Endothelial cell (in vitro differentiated cells): Measurements from ENCODE around the gene DNAH5. TPM values are rescaled to one million over a fixed set of nuclear protein-coding genes. Genes with fewer than 3 reads are reported as not detected.

Experiments
- DNase-seq: peaks from one replicate; pipeline ENCODE4 v3.0.0; 2021; ENCODE audit warnings: low spot score
- H3K27ac Mint-ChIP-seq: one replicate; pipeline ENCODE4 v1.8.0; 2021; ENCODE audit warnings: mixed read lengths, inconsistent platforms; ENCODE audit not compliant: unreplicated experiment
- H3K27me3 Mint-ChIP-seq: one replicate; pipeline ENCODE4 v1.8.0; 2021; ENCODE audit warnings: mild to moderate bottlenecking, moderate library complexity, mixed read lengths, inconsistent platforms; ENCODE audit not compliant: unreplicated experiment
- H3K36me3 Mint-ChIP-seq: one replicate; pipeline ENCODE4 v1.8.0; 2021; ENCODE audit warnings: mild to moderate bottlenecking, low read depth, mixed read lengths, inconsistent platforms; ENCODE audit not compliant: unreplicated experiment
- H3K4me1 Mint-ChIP-seq: one replicate; pipeline ENCODE4 v1.8.0; 2021; ENCODE audit warnings: mild to moderate bottlenecking, mixed read lengths, inconsistent platforms; ENCODE audit not compliant: unreplicated experiment
- H3K4me3 Mint-ChIP-seq: one replicate; pipeline ENCODE4 v1.8.0; 2021; ENCODE audit warnings: mild to moderate bottlenecking, mixed read lengths, inconsistent platforms; ENCODE audit not compliant: unreplicated experiment
- H3K9me3 Mint-ChIP-seq: one replicate; pipeline ENCODE4 v1.8.0; 2021; ENCODE audit warnings: mixed read lengths, inconsistent platforms; ENCODE audit not compliant: unreplicated experiment
- total RNA-seq: library from RNA; stranded (reverse); fragmentation: NEBNext Ultra II Directional; extraction: Animal tissue kit (Norgen Biotek cat#: 25700); gene quantifications from one replicate; pipeline ENCODE4 v1.2.1, GENCODE V29; 2021; ENCODE audit not compliant: unreplicated experiment
- TF ChIP-seq, protein P1 (sequence below): fragments of 200-600 bp; sonication (generic); IDR thresholded peaks from one replicate; pipeline ENCODE4 v1.5.0; 2021; ENCODE audit warnings: antibody characterized with exemption; ENCODE audit not compliant: unreplicated experiment

DNAH5 gene
- total RNA-seq, 1 donor from 2014 or later: 0.80 TPM

DNA sequence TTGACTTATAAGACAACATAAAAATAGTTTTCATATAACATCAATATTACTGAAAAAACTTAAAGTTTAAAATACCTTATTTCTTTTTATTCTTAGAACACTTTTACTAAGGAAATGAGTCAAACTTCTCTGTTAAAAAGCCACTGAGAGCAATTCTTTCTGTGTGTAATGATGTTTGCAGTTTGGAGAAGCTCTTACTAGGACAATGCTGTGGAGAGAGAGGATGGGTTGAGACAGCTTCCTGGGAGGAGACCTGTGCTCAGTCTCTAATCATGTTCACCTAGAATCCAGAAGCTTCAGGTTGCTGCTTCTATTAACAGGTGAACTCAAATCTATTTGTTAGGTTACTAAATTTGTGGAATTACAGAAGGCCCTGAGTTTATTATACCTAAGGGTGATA lies 198.5 kb downstream of the DNAH5 start:
- no peaks in the 10 kb centered on the region for H3K27me3 Mint-ChIP-seq
- DNase-seq: no peak
- no peak overlapping the region for H3K4me3 Mint-ChIP-seq
- TF ChIP-seq, protein P1, sequence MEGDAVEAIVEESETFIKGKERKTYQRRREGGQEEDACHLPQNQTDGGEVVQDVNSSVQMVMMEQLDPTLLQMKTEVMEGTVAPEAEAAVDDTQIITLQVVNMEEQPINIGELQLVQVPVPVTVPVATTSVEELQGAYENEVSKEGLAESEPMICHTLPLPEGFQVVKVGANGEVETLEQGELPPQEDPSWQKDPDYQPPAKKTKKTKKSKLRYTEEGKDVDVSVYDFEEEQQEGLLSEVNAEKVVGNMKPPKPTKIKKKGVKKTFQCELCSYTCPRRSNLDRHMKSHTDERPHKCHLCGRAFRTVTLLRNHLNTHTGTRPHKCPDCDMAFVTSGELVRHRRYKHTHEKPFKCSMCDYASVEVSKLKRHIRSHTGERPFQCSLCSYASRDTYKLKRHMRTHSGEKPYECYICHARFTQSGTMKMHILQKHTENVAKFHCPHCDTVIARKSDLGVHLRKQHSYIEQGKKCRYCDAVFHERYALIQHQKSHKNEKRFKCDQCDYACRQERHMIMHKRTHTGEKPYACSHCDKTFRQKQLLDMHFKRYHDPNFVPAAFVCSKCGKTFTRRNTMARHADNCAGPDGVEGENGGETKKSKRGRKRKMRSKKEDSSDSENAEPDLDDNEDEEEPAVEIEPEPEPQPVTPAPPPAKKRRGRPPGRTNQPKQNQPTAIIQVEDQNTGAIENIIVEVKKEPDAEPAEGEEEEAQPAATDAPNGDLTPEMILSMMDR: no peak
- H3K36me3 Mint-ChIP-seq: no peaks in the 10 kb centered on the region
- H3K9me3 Mint-ChIP-seq: no peaks in the 10 kb centered on the region
- H3K4me1 Mint-ChIP-seq: peaks cover 6% of the 10 kb centered on the region
- H3K27ac Mint-ChIP-seq: no peak overlapping the region

DNA sequence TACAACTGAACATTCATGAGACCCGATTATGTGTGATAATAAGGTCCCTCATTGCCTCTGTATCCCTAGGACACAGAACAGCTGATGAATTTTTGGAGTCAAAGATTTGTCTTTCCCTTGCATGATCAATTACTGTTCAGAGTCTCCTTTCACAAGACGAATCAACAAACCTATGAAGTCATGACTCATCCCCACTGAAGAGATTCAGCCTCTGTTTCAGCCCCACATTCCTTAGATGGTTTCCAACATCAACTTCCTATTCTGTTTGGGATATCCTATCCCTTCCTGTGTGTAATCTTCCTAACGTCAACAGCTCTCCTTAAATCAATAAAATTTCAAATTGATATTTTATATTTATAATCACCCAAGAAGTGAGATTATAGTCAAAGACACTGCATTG lies 199.0 kb downstream of the DNAH5 start:
- DNase-seq: no peak
- H3K4me3 Mint-ChIP-seq: no peak overlapping the region
- no peaks in the 10 kb centered on the region for H3K36me3 Mint-ChIP-seq
- H3K9me3 Mint-ChIP-seq: no peaks in the 10 kb centered on the region
- peaks cover 6% of the 10 kb centered on the region for H3K4me1 Mint-ChIP-seq
- TF ChIP-seq, protein P1: no peak
- H3K27me3 Mint-ChIP-seq: no peaks in the 10 kb centered on the region
- no peak overlapping the region for H3K27ac Mint-ChIP-seq

DNA sequence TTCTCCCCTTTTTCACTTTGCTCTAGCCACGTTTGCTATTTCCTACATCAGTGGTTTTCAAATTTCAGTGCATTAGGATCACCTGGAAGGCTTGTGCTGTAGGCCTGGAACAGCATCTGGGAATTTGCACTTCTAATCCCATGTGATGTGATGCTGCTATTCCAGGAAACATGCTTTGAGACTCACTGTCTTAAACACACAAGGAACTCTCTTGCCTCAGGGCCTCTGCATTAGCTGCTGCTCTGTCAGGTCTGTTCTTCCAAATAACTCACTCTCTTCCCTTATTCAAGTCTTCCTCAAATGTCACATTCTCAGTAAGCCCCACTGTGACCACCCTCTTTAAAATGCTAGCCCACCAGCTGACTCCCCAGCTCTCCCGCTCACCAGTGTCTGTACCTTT lies 204.0 kb downstream of the DNAH5 start:
- Mint-ChIP-seq H3K27ac (no peak overlapping the region), H3K36me3 (no peaks in the 10 kb centered on the region), H3K9me3 (no peaks in the 10 kb centered on the region), H3K4me3 (no peak overlapping the region), H3K27me3 (no peaks in the 10 kb centered on the region), H3K4me1 (peaks cover 2% of the 10 kb centered on the region)
- DNase-seq: no peak
- TF ChIP-seq, protein P1: no peak

DNA sequence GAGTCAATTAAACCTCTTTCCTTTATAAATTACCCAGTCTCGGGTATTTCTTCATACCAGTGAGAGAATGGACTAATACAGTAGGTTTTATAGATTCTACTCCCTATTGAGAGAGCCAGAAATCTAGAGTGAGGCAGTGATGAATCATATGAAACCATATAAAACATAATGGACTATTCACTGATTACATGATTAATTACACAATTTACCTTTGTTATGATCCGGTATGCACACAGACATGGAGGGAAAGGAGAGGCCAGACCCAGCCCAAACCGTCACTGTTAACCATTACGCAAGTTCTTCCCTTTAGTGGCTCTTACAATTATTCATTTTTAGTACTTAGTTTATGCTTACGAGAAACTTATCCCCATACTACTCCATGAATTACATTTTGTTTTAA lies 205.0 kb downstream of the DNAH5 start:
- TF ChIP-seq, protein P1: no peak
- Mint-ChIP-seq H3K27ac (no peak overlapping the region), H3K36me3 (no peaks in the 10 kb centered on the region), H3K9me3 (no peaks in the 10 kb centered on the region), H3K27me3 (no peaks in the 10 kb centered on the region), H3K4me3 (no peak overlapping the region), H3K4me1 (no peaks in the 10 kb centered on the region)
- no peak for DNase-seq

DNA sequence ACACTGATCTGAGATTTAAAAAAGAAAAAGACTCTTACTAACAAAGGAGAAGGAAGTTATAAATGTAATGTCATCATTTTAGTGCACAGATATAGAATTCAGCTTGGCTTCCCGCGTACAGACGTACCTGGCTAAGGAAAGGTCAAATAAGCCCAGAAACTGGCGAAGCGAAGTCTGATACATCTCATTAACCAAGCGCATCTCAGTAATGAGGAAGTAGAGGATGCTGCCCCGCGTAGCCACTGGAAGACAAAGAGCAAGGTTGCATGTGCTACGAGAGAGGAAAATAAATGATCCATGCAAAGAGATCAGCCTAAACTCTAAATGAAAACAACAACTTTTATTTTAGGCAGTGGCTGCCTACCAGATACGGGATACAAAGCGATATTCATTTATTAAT lies 208.8 kb downstream of the DNAH5 start:
- Mint-ChIP-seq H3K27me3 (no peaks in the 10 kb centered on the region), H3K4me3 (no peak overlapping the region)
- TF ChIP-seq, protein P1: no peak

More for the DNA sequence above, 208.8 kb downstream of the DNAH5 start:
- Mint-ChIP-seq H3K36me3 (no peaks in the 10 kb centered on the region), H3K4me1 (no peaks in the 10 kb centered on the region), H3K9me3 (no peaks in the 10 kb centered on the region), H3K27ac (no peak overlapping the region)
- no peak for DNase-seq
